BE2C (cell line): Measurements from ENCODE around the gene SLC39A6.
"Not testable (repeated sequence)": the region's sequence is repeated elsewhere in the genome, so short reads cannot be mapped to it uniquely, and the experiment has no call there.

Experiments used
- DNase-seq: peaks from one replicate; pipeline ENCODE4 v3.0.0-alpha.2; 2020
- H3K27me3 ChIP-seq: fragments of 250-450 bp; sonication (Bioruptor Pico); 2 replicates; pipeline ENCODE4 v1.5.1; 2020; ENCODE audit warnings: mild to moderate bottlenecking
- H3K36me3 ChIP-seq: fragments of 250-450 bp; sonication (Bioruptor Pico); 2 replicates; pipeline ENCODE4 v1.5.1; 2020; ENCODE audit warnings: mild to moderate bottlenecking
- H3K4me1 ChIP-seq: fragments of 250-450 bp; sonication (Bioruptor Pico); 2 replicates; pipeline ENCODE4 v1.5.1; 2020
- H3K4me3 ChIP-seq: 2 replicates; pipeline ENCODE4 v1.5.1; 2011; ENCODE audit warnings: low read depth, low read length
- H3K9me3 ChIP-seq: fragments of 250-450 bp; sonication (Bioruptor Pico); 2 replicates; pipeline ENCODE4 v1.5.1; 2020
- CTCF ChIP-seq: IDR thresholded peaks from 2 replicates; pipeline ENCODE4 v1.5.1; 2012; ENCODE audit warnings: mild to moderate bottlenecking, low read depth, low read length

SLC39A6 gene

GRCh38 chr18:36104749-36105148 lies 24.4 kb downstream of the SLC39A6 start:
- Histone ChIP-seq H3K9me3 (no peaks in the 10 kb centered on the region), H3K4me1 (no peaks in the 10 kb centered on the region), H3K27me3 (no peaks in the 10 kb centered on the region), H3K36me3 (no peaks in the 10 kb centered on the region), H3K4me3 (no peak overlapping the region)
- no peak for TF ChIP-seq CTCF
- no peak for DNase-seq

GRCh38 chr18:36101943-36102342 lies 27.2 kb downstream of the SLC39A6 start:
- Histone ChIP-seq H3K36me3 (no peaks in the 10 kb centered on the region), H3K27me3 (no peaks in the 10 kb centered on the region), H3K4me1 (no peaks in the 10 kb centered on the region), H3K9me3 (no peaks in the 10 kb centered on the region), H3K4me3 (no peak overlapping the region)
- DNase-seq = no peak
- no peak for TF ChIP-seq CTCF

GRCh38 chr18:36099311-36099710 lies 29.8 kb downstream of the SLC39A6 start:
- H3K36me3 ChIP-seq = no peaks in the 10 kb centered on the region
- no peak overlapping the region for H3K4me3 ChIP-seq
- H3K27me3 ChIP-seq = no peaks in the 10 kb centered on the region
- H3K4me1 ChIP-seq = no peaks in the 10 kb centered on the region
- DNase-seq = no peak
- TF ChIP-seq CTCF = no peak
- H3K9me3 ChIP-seq = no peaks in the 10 kb centered on the region

GRCh38 chr18:36096955-36097354 lies 32.2 kb downstream of the SLC39A6 start:
- H3K4me3 ChIP-seq = no peak overlapping the region
- no peaks in the 10 kb centered on the region for H3K4me1 ChIP-seq
- no peaks in the 10 kb centered on the region for H3K36me3 ChIP-seq
- no peaks in the 10 kb centered on the region for H3K27me3 ChIP-seq
- TF ChIP-seq CTCF = no peak
- DNase-seq = no peak
- H3K9me3 ChIP-seq = no peaks in the 10 kb centered on the region

- peak; percentile 35 for TF ChIP-seq CTCF
- Histone ChIP-seq H3K27me3 (no peaks in the 10 kb centered on the region), H3K4me1 (no peaks in the 10 kb centered on the region), H3K36me3 (no peaks in the 10 kb centered on the region), H3K4me3 (no peak overlapping the region), H3K9me3 (no peaks in the 10 kb centered on the region)
- no peak for DNase-seq
Measured at GRCh38 chr18:36095936-36096519, 33.1 kb downstream of the SLC39A6 start.

GRCh38 chr18:36094431-36094830 lies 34.7 kb downstream of the SLC39A6 start:
- no peaks in the 10 kb centered on the region for H3K27me3 ChIP-seq
- no peak for TF ChIP-seq CTCF
- no peak for DNase-seq
- no peaks in the 10 kb centered on the region for H3K4me1 ChIP-seq
- H3K4me3 ChIP-seq = no peak overlapping the region
- H3K36me3 ChIP-seq = no peaks in the 10 kb centered on the region
- no peaks in the 10 kb centered on the region for H3K9me3 ChIP-seq

- not testable (repeated sequence) for H3K27me3 ChIP-seq, H3K4me3 ChIP-seq, DNase-seq, H3K9me3 ChIP-seq, H3K36me3 ChIP-seq, H3K4me1 ChIP-seq
Measured at GRCh38 chr18:36092116-36092515, 37.0 kb downstream of the SLC39A6 start.
